HAP-1 (cell line): ENCODE results near the gene USP32.
"Not testable (repeated sequence)": the region's sequence is repeated elsewhere in the genome, so short reads cannot be mapped to it uniquely, and the experiment has no call there.

Experiments
- DNase-seq, 2 experiments: peaks; one replicate each; pipeline ENCODE4 v3.0.0-alpha.2; 2016 to 2020; ENCODE audit warnings: low spot score in 2 of 2
- H3K27me3 ChIP-seq: fragments of 250-450 bp; sonication (Bioruptor Pico); 2 replicates; pipeline ENCODE4 v1.5.1; 2020; ENCODE audit warnings: low read depth, mild to moderate bottlenecking, moderate library complexity
- H3K36me3 ChIP-seq: fragments of 250-450 bp; sonication (Bioruptor Pico); replicated peaks from 2 replicates; pipeline ENCODE4 v1.5.1; 2020; ENCODE audit warnings: mild to moderate bottlenecking
- H3K4me1 ChIP-seq: fragments of 250-450 bp; sonication (Bioruptor Pico); 2 replicates; pipeline ENCODE4 v1.5.1; 2020; ENCODE audit warnings: mild to moderate bottlenecking
- H3K4me3 ChIP-seq: fragments of 250-450 bp; sonication (Bioruptor Pico); 2 replicates; pipeline ENCODE4 v1.5.1; 2020; ENCODE audit warnings: mild to moderate bottlenecking, moderate library complexity
- H3K9me3 ChIP-seq: fragments of 250-450 bp; sonication (Bioruptor Pico); 2 replicates; pipeline ENCODE4 v1.5.1; 2020; ENCODE audit warnings: mild to moderate bottlenecking, moderate library complexity
- in situ Hi-C: fragments of 300-500 bp; cut with MboI; formaldehyde crosslinking; loops from 3 replicates; pipeline ENCODE4 v1.14.3; 2020; ENCODE audit warnings: low sequenced_read_pairs, inconsistent platforms, mixed read lengths

USP32 gene

GRCh38 chr17:60327134-60327900, 64.6 kb downstream of the USP32 start:
- DNase-seq, result no peak
- H3K36me3 ChIP-seq, result no peaks in the 10 kb centered on the region
- in situ Hi-C loops, result no loop called here
- H3K4me1 ChIP-seq, result peaks cover 4% of the 10 kb centered on the region
- no peaks in the 10 kb centered on the region for H3K27me3 ChIP-seq
- H3K4me3 ChIP-seq, result no peak overlapping the region
- H3K9me3 ChIP-seq, result no peaks in the 10 kb centered on the region

- H3K4me3 ChIP-seq, result no peak overlapping the region
- H3K9me3 ChIP-seq, result no peaks in the 10 kb centered on the region
- H3K36me3 ChIP-seq, result no peaks in the 10 kb centered on the region
- 0 out of 2 replicates have a peak, but pooled peaks cover 2% of the 10 kb centered on the region for H3K4me1 ChIP-seq
- in situ Hi-C loops, result no loop called here
- no peaks in the 10 kb centered on the region for H3K27me3 ChIP-seq
- DNase-seq, result no peak
These were observed 65.2 kb downstream of the USP32 start for GRCh38 chr17:60326702-60327101.

- Histone ChIP-seq H3K4me1 (peaks cover 6% of the 10 kb centered on the region; the same call in 1 of the 2 replicates), H3K9me3 (no peaks in the 10 kb centered on the region), H3K27me3 (no peaks in the 10 kb centered on the region), H3K36me3 (no peaks in the 10 kb centered on the region), H3K4me3 (no peak overlapping the region)
- in situ Hi-C loops, result no loop called here
- DNase-seq, result no peak
These were observed 66.0 kb downstream of the USP32 start for GRCh38 chr17:60325730-60326524.

GRCh38 chr17:60323754-60324153, 68.2 kb downstream of the USP32 start:
- H3K27me3 ChIP-seq, result no peaks in the 10 kb centered on the region
- no peak overlapping the region for H3K4me3 ChIP-seq
- H3K36me3 ChIP-seq, result no peaks in the 10 kb centered on the region
- H3K9me3 ChIP-seq, result no peaks in the 10 kb centered on the region
- in situ Hi-C loops, result no loop called here
- peaks cover 9% of the 10 kb centered on the region for H3K4me1 ChIP-seq
- no peak for DNase-seq

- H3K9me3 ChIP-seq, result no peaks in the 10 kb centered on the region
These were observed 69.9 kb downstream of the USP32 start for GRCh38 chr17:60322056-60322387.

GRCh38 chr17:60321336-60322055, 70.4 kb downstream of the USP32 start:
- in situ Hi-C loops, result no loop called here
- Histone ChIP-seq H3K36me3 (no peaks in the 10 kb centered on the region), H3K27me3 (no peaks in the 10 kb centered on the region), H3K9me3 (no peaks in the 10 kb centered on the region), H3K4me1 (peaks cover 16% of the 10 kb centered on the region), H3K4me3 (no peak overlapping the region)
- no peak for DNase-seq

More at GRCh38 chr17:60322056-60322387, 69.9 kb downstream of the USP32 start:
- peaks cover 16% of the 10 kb centered on the region for H3K4me1 ChIP-seq
- no peak overlapping the region for H3K4me3 ChIP-seq
- H3K27me3 ChIP-seq, result no peaks in the 10 kb centered on the region
- no peaks in the 10 kb centered on the region for H3K36me3 ChIP-seq
- in situ Hi-C loops, result no loop called here
- DNase-seq, result no peak

- Histone ChIP-seq H3K4me1 (peaks cover 16% of the 10 kb centered on the region), H3K27me3 (no peaks in the 10 kb centered on the region), H3K9me3 (no peaks in the 10 kb centered on the region), H3K36me3 (no peaks in the 10 kb centered on the region), H3K4me3 (no peak overlapping the region)
- no peak for DNase-seq
- in situ Hi-C loops, result no loop called here
These were observed 73.1 kb downstream of the USP32 start for GRCh38 chr17:60318830-60319229.

- in situ Hi-C loops, result no loop called here
- Histone ChIP-seq H3K27me3 (no peaks in the 10 kb centered on the region), H3K36me3 (no peaks in the 10 kb centered on the region), H3K4me1 (peaks cover 17% of the 10 kb centered on the region), H3K9me3 (no peaks in the 10 kb centered on the region), H3K4me3 (no peak overlapping the region)
- peak in 1 of 2 experiments; percentile 33 for DNase-seq
These were observed 73.6 kb downstream of the USP32 start for GRCh38 chr17:60318326-60318725.

- no peaks in the 10 kb centered on the region for H3K27me3 ChIP-seq
- no peaks in the 10 kb centered on the region for H3K9me3 ChIP-seq
- DNase-seq, result no peak
- in situ Hi-C loops, result no loop called here
- no peak overlapping the region for H3K4me3 ChIP-seq
- H3K4me1 ChIP-seq, result peaks cover 13% of the 10 kb centered on the region
- H3K36me3 ChIP-seq, result no peaks in the 10 kb centered on the region
These were observed 76.3 kb downstream of the USP32 start for GRCh38 chr17:60315650-60316049.

GRCh38 chr17:60314900-60315299, 77.0 kb downstream of the USP32 start:
- H3K27me3 ChIP-seq, H3K9me3 ChIP-seq, DNase-seq, H3K4me3 ChIP-seq, H3K36me3 ChIP-seq, in situ Hi-C loops: not testable (repeated sequence)
- peaks cover 13% of the 10 kb centered on the region for H3K4me1 ChIP-seq

GRCh38 chr17:60314423-60314822, 77.5 kb downstream of the USP32 start:
- no peaks in the 10 kb centered on the region for H3K36me3 ChIP-seq
- no peaks in the 10 kb centered on the region for H3K9me3 ChIP-seq
- in situ Hi-C loops, result no loop called here
- H3K4me1 ChIP-seq, result peaks cover 13% of the 10 kb centered on the region
- DNase-seq, result no peak
- H3K27me3 ChIP-seq, result no peaks in the 10 kb centered on the region
- no peak overlapping the region for H3K4me3 ChIP-seq

GRCh38 chr17:60311936-60312335, 80.0 kb downstream of the USP32 start:
- 0 out of 2 replicates have a peak, but pooled peaks cover 3% of the 10 kb centered on the region for H3K4me1 ChIP-seq
- H3K27me3 ChIP-seq, result no peaks in the 10 kb centered on the region
- H3K4me3 ChIP-seq, result no peak overlapping the region
- H3K36me3 ChIP-seq, result no peaks in the 10 kb centered on the region
- in situ Hi-C loops, result no loop called here
- DNase-seq, result no peak
- H3K9me3 ChIP-seq, result no peaks in the 10 kb centered on the region

GRCh38 chr17:60311186-60311585, 80.7 kb downstream of the USP32 start:
- no peak overlapping the region for H3K4me3 ChIP-seq
- no peaks in the 10 kb centered on the region for H3K36me3 ChIP-seq
- no peak for DNase-seq
- H3K4me1 ChIP-seq, result 0 out of 2 replicates have a peak, but pooled peaks cover 3% of the 10 kb centered on the region
- H3K9me3 ChIP-seq, result no peaks in the 10 kb centered on the region
- in situ Hi-C loops, result no loop called here
- H3K27me3 ChIP-seq, result no peaks in the 10 kb centered on the region

- Histone ChIP-seq H3K4me3 (no peak overlapping the region), H3K27me3 (no peaks in the 10 kb centered on the region), H3K9me3 (no peaks in the 10 kb centered on the region), H3K4me1 (peaks cover 13% of the 10 kb centered on the region), H3K36me3 (no peaks in the 10 kb centered on the region)
- DNase-seq, result no peak
- in situ Hi-C loops, result no loop called here
These were observed 86.8 kb downstream of the USP32 start for GRCh38 chr17:60305141-60305540.
